ENCODE data around the gene NUDT9.

GRCh38 chr4:87388901-87389300, 33.5 kb upstream of the NUDT9 start:
- TF ChIP-seq POLR2A (IDR thresholded peaks at IDR 0.05): no peak
- TF ChIP-seq, protein P1, sequence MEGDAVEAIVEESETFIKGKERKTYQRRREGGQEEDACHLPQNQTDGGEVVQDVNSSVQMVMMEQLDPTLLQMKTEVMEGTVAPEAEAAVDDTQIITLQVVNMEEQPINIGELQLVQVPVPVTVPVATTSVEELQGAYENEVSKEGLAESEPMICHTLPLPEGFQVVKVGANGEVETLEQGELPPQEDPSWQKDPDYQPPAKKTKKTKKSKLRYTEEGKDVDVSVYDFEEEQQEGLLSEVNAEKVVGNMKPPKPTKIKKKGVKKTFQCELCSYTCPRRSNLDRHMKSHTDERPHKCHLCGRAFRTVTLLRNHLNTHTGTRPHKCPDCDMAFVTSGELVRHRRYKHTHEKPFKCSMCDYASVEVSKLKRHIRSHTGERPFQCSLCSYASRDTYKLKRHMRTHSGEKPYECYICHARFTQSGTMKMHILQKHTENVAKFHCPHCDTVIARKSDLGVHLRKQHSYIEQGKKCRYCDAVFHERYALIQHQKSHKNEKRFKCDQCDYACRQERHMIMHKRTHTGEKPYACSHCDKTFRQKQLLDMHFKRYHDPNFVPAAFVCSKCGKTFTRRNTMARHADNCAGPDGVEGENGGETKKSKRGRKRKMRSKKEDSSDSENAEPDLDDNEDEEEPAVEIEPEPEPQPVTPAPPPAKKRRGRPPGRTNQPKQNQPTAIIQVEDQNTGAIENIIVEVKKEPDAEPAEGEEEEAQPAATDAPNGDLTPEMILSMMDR (IDR thresholded peaks at IDR 0.05): no peak
